Measurements from ENCODE around the gene STK26.

The STK26 gene

GRCh38 chrX:132120913-132121312 is 97.8 kb downstream of the STK26 start:
- DNase-seq (ENCODE audit: extremely low read depth, low read depth): no peak
- H3K4me3 ChIP-seq (replicated peaks; ENCODE audit: low read depth, low read length): no peak overlapping the region
- TF ChIP-seq CTCF (IDR thresholded peaks at IDR 0.05; ENCODE audit: low read depth, low read length, missing control alignments): no peak

Data from HFF-Myc (cell line).